CD4-positive, alpha-beta T cell treated with Interleukin-21 for 1 hour (primary cell): ENCODE measurements around the gene CNKSR2.

Experiments
- DNase-seq: peaks from one replicate; pipeline ENCODE4 v3.0.0-alpha.2; 2020

Gene CNKSR2

GRCh38 chrX:21683941-21684340 is 309.7 kb downstream of the CNKSR2 start:
- no peak for DNase-seq

GRCh38 chrX:21691512-21692018 is 317.3 kb downstream of the CNKSR2 start:
- DNase-seq, result no peak

GRCh38 chrX:21698272-21698671 is 324.1 kb downstream of the CNKSR2 start:
- DNase-seq, result no peak

- no peak for DNase-seq
These were observed 324.9 kb downstream of the CNKSR2 start for GRCh38 chrX:21699136-21699535.

- DNase-seq, result no peak
These were observed 326.1 kb downstream of the CNKSR2 start for GRCh38 chrX:21700275-21700674.

- DNase-seq, result no peak
These were observed 326.7 kb downstream of the CNKSR2 start for GRCh38 chrX:21700967-21701366.

- no peak for DNase-seq
These were observed 328.5 kb downstream of the CNKSR2 start for GRCh38 chrX:21702725-21703124.
